K562 (cell line): ENCODE measurements around the gene DNASE1L1. TPM values are rescaled to one million over a fixed set of nuclear protein-coding genes. Genes with fewer than 3 reads are reported as not detected.

Source experiments
- BHLHE40 ChIP-seq: IDR thresholded peaks from 2 replicates; pipeline ENCODE4 v1.6.1; 2011; ENCODE audit warnings: low read length, improper control_type of control experiment
- CBFB ChIP-seq: sonication (generic); formaldehyde crosslinking; IDR thresholded peaks from 2 replicates; pipeline ENCODE4 v1.4.0; 2020; ENCODE audit warnings: mild to moderate bottlenecking, missing genetic modification reagents
- CHD1 ChIP-seq: fragments of 200-600 bp; sonication (generic); IDR thresholded peaks from one replicate; pipeline ENCODE4 v1.6.1; 2012; ENCODE audit warnings: mild to moderate bottlenecking, moderate library complexity, low read length, inconsistent platforms
- KAT7 ChIP-seq: sonication (generic); formaldehyde crosslinking; IDR thresholded peaks from 2 replicates; pipeline ENCODE4 v1.8.0; 2022; ENCODE audit warnings: missing genetic modification reagents, mild to moderate bottlenecking, borderline replicate concordance
- SMAD2 ChIP-seq: fragments of 150-350 bp; IDR thresholded peaks from 2 replicates; pipeline ENCODE4 v1.6.1; 2014; ENCODE audit warnings: low read depth, mild to moderate bottlenecking, low read length
- TAF15 ChIP-seq: fragments of 200-400 bp; formaldehyde crosslinking; IDR thresholded peaks from 2 replicates; pipeline ENCODE4 v1.6.1; 2017; ENCODE audit warnings: mild to moderate bottlenecking, low read depth, low read length, moderate library complexity
- TAL1 ChIP-seq: fragments of 450-650 bp; IDR thresholded peaks from 2 replicates; pipeline ENCODE4 v1.6.1; 2016; ENCODE audit warnings: mild to moderate bottlenecking
- ZNF143 ChIP-seq: sonication (generic); formaldehyde crosslinking; IDR thresholded peaks from 2 replicates; pipeline ENCODE4 v1.9.0; 2022; ENCODE audit warnings: mild to moderate bottlenecking, missing genetic modification reagents
- ZNF561 ChIP-seq: fragments of 450-650 bp; formaldehyde crosslinking; conservative IDR thresholded peaks from 2 replicates; pipeline ENCODE4 v1.4.0; 2020; ENCODE audit warnings: mild to moderate bottlenecking, moderate library complexity
- polyA plus RNA-seq, 8 experiments: library from polyadenylated mRNA; depleted of rRNA in 4 of 8; stranded (reverse) in 5 of 8; unstranded in 3 of 8; fragments of >200 nt; fragmentation: Nextera tagmentation in 2 of 8; fragmentation: Illumina TruSeq in 1 of 8; extraction: Ambion mirVana in 2 of 8; extraction: Trizol in 1 of 8; gene quantifications; 2 replicates each; pipeline versions ENCODE4 v1.2.1 to v1.2.3, GENCODE V29; 2011 to 2014; ENCODE audit warnings: inconsistent platforms in 1 of 8, missing spikeins in 1 of 8
- total RNA-seq, 7 experiments: library from RNA; depleted of rRNA in 6 of 7; stranded (reverse); fragments of >200 nt in 6 of 7; fragmentation: Illumina TruSeq in 2 of 7; extraction: Trizol in 2 of 7; gene quantifications; 2 replicates each; pipeline versions ENCODE4 v1.2.1 to v1.2.3, GENCODE V29; 2011 to 2021; ENCODE audit warnings: low replicate concordance in 1 of 7
- TF ChIP-seq, protein P1 (sequence below): fragments of 450-650 bp; IDR thresholded peaks from 2 replicates; pipeline ENCODE4 v1.6.1; 2018; ENCODE audit warnings: mild to moderate bottlenecking, low read depth; ENCODE audit not compliant: partially characterized antibody
- TF ChIP-seq, protein P2 (sequence below), 2 experiments: IDR thresholded peaks; 2 replicates each; pipeline ENCODE4 v1.6.1; 2011; ENCODE audit warnings: borderline replicate concordance in 1 of 2, control low read depth in 1 of 2, low read depth in 1 of 2, low read length in 1 of 2, mild to moderate bottlenecking in 1 of 2, mixed read lengths in 1 of 2, moderate library complexity in 1 of 2; ENCODE audit not compliant: insufficient read depth in 1 of 2, insufficient read length in 1 of 2, poor library complexity in 1 of 2, severe bottlenecking in 1 of 2; ENCODE audit errors: extremely low read depth in 1 of 2
- TF ChIP-seq, protein P3 (sequence below): sonication (generic); formaldehyde crosslinking; IDR thresholded peaks from 2 replicates; pipeline ENCODE4 v1.8.1; 2023; ENCODE audit warnings: mild to moderate bottlenecking, missing genetic modification reagents, moderate library complexity
- TF ChIP-seq, protein P4 (sequence below), 3 experiments: fragments of 200-800 bp in 1 of 3; sonication (Bioruptor generic) in 1 of 3; sonication (generic) in 1 of 3; formaldehyde crosslinking in 1 of 3; IDR thresholded peaks; 2 replicates each; pipeline versions ENCODE4 v1.6.1 to v1.8.0; 2016 to 2022; ENCODE audit warnings: mild to moderate bottlenecking in 2 of 3, missing compliant biosample characterization in 2 of 3, missing genetic modification characterization in 2 of 3, missing genetic modification reagents in 1 of 3
- TF ChIP-seq, protein P5 (sequence below): fragments of 450-650 bp; IDR thresholded peaks from 2 replicates; pipeline ENCODE4 v1.6.1; 2017; ENCODE audit warnings: antibody characterized with exemption, mild to moderate bottlenecking
- TF ChIP-seq, protein P6 (sequence below): IDR thresholded peaks from 2 replicates; pipeline ENCODE4 v1.6.1; 2011; ENCODE audit not compliant: insufficient read length; ENCODE audit errors: extremely low read depth

Gene DNASE1L1
- total and polyA plus RNA-seq, 9 of the 15 experiments (the other 6 are each of a cell fraction or from before 2014, with no cell fraction given): 0.73 to 12.6 (median 7.9) TPM

DNA sequence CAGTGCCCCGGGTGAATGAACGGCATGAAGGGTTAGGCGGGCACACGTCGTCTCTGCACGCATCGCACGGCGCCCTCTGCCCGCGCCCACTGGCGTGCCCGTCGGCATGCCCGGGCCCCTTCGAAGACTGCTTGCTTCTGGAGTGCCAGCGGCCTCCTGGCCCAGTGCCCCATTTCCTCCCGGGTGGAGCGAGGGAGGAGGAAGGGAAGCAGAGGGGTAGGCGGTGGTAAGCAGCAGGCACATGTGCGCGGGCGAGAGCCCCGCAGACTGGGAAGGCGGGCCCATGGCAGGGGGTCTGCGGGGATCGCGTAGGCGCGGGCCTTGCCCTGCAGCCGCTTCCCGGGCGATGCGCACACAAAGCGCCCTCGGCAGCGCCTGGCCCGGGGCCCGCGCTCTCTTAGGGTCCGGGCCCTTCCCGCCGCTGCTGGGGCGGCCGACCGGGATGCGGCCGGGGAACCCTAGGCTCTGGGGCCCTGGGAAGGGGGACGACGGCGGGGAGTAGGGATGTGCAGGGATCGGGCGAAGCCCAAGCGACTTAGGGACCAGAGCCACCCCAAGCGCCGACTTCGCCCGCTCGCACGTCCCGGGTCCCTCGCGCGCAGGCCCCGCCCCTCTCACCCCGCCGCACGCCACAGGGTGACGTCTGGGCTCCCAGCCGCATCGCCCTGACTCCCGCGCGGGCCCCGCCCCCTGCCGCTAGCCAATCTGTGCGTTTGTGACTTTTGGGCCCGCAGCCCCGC, 30.8 kb downstream of the DNASE1L1 start (continued):
- TF ChIP-seq, protein P1, sequence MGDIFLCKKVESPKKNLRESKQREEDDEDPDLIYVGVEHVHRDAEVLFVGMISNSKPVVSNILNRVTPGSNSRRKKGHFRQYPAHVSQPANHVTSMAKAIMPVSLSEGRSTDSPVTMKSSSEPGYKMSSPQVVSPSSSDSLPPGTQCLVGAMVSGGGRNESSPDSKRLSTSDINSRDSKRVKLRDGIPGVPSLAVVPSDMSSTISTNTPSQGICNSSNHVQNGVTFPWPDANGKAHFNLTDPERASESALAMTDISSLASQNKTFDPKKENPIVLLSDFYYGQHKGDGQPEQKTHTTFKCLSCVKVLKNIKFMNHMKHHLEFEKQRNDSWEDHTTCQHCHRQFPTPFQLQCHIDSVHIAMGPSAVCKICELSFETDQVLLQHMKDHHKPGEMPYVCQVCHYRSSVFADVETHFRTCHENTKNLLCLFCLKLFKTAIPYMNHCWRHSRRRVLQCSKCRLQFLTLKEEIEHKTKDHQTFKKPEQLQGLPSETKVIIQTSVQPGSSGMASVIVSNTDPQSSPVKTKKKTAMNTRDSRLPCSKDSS: no peak
- TF ChIP-seq KAT7: 0 out of 2 replicates have a peak, but pooled peaks have one; percentile 37
- TF ChIP-seq, protein P2, sequence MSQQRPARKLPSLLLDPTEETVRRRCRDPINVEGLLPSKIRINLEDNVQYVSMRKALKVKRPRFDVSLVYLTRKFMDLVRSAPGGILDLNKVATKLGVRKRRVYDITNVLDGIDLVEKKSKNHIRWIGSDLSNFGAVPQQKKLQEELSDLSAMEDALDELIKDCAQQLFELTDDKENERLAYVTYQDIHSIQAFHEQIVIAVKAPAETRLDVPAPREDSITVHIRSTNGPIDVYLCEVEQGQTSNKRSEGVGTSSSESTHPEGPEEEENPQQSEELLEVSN (IDR thresholded peaks at IDR 0.05; ENCODE audit: borderline replicate concordance in 1 of 2, extremely low read depth in 1 of 2, insufficient read depth in 1 of 2, insufficient read length in 1 of 2, low read depth in 1 of 2, low read length in 1 of 2, poor library complexity in 1 of 2, severe bottlenecking in 1 of 2): peak; percentile 85 to 88
- TF ChIP-seq, protein P3, sequence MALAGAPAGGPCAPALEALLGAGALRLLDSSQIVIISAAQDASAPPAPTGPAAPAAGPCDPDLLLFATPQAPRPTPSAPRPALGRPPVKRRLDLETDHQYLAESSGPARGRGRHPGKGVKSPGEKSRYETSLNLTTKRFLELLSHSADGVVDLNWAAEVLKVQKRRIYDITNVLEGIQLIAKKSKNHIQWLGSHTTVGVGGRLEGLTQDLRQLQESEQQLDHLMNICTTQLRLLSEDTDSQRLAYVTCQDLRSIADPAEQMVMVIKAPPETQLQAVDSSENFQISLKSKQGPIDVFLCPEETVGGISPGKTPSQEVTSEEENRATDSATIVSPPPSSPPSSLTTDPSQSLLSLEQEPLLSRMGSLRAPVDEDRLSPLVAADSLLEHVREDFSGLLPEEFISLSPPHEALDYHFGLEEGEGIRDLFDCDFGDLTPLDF (CRISPR knock-in tag): peak; percentile 51; the same call in 1 of the 2 replicates
- TF ChIP-seq, protein P4, sequence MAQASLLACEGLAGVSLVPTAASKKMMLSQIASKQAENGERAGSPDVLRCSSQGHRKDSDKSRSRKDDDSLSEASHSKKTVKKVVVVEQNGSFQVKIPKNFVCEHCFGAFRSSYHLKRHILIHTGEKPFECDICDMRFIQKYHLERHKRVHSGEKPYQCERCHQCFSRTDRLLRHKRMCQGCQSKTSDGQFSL (CRISPR knock-in tag; IDR thresholded peaks at IDR 0.05): no peak
- TF ChIP-seq, protein P4 (tag; IDR thresholded peaks at IDR 0.05): no peak
- TF ChIP-seq, protein P5, sequence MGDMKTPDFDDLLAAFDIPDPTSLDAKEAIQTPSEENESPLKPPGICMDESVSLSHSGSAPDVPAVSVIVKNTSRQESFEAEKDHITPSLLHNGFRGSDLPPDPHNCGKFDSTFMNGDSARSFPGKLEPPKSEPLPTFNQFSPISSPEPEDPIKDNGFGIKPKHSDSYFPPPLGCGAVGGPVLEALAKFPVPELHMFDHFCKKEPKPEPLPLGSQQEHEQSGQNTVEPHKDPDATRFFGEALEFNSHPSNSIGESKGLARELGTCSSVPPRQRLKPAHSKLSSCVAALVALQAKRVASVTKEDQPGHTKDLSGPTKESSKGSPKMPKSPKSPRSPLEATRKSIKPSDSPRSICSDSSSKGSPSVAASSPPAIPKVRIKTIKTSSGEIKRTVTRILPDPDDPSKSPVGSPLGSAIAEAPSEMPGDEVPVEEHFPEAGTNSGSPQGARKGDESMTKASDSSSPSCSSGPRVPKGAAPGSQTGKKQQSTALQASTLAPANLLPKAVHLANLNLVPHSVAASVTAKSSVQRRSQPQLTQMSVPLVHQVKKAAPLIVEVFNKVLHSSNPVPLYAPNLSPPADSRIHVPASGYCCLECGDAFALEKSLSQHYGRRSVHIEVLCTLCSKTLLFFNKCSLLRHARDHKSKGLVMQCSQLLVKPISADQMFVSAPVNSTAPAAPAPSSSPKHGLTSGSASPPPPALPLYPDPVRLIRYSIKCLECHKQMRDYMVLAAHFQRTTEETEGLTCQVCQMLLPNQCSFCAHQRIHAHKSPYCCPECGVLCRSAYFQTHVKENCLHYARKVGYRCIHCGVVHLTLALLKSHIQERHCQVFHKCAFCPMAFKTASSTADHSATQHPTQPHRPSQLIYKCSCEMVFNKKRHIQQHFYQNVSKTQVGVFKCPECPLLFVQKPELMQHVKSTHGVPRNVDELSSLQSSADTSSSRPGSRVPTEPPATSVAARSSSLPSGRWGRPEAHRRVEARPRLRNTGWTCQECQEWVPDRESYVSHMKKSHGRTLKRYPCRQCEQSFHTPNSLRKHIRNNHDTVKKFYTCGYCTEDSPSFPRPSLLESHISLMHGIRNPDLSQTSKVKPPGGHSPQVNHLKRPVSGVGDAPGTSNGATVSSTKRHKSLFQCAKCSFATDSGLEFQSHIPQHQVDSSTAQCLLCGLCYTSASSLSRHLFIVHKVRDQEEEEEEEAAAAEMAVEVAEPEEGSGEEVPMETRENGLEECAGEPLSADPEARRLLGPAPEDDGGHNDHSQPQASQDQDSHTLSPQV: peak; percentile 57; the same call in 1 of the 2 replicates
- TF ChIP-seq TAF15: no peak
- TF ChIP-seq, protein P6, sequence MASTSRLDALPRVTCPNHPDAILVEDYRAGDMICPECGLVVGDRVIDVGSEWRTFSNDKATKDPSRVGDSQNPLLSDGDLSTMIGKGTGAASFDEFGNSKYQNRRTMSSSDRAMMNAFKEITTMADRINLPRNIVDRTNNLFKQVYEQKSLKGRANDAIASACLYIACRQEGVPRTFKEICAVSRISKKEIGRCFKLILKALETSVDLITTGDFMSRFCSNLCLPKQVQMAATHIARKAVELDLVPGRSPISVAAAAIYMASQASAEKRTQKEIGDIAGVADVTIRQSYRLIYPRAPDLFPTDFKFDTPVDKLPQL: no peak
- TF ChIP-seq CHD1: peak; percentile 43
- TF ChIP-seq CBFB (CRISPR knock-in tag): no peak
- TF ChIP-seq BHLHE40: peak; percentile 67; the same call in 1 of the 2 replicates
- TF ChIP-seq ZNF143 (CRISPR knock-in tag): no peak
- TF ChIP-seq ZNF561 (CRISPR knock-in tag): no peak
- no peak for TF ChIP-seq SMAD2
- no peak for TF ChIP-seq TAL1
